Stimulated activated CD4-positive, alpha-beta T cell treated with anti-CD3 and anti-CD28 coated beads, TNF-alpha, amount 100 ng/mL, for 48 hours (primary cell): Measurements from ENCODE around the gene PARG.
"Not testable (repeated sequence)": the region's sequence is repeated elsewhere in the genome, so short reads cannot be mapped to it uniquely, and the experiment has no call there.

Experiments
- DNase-seq, 3 donors: peaks; one replicate each; pipeline ENCODE4 v3.0.0-alpha.2; 2020; ENCODE audit warnings: low read depth in 3 of 3

PARG gene

GRCh38 chr10:49830016-49830415 is 111.8 kb downstream of the PARG start:
- DNase-seq, result no peak

GRCh38 chr10:49827297-49827696 is 114.5 kb downstream of the PARG start:
- DNase-seq, result no peak

- no peak for DNase-seq
These were observed 122.4 kb downstream of the PARG start for GRCh38 chr10:49819234-49819958.

- no peak for DNase-seq
These were observed 124.0 kb downstream of the PARG start for GRCh38 chr10:49817845-49818244.

GRCh38 chr10:49803988-49804387 is 137.8 kb downstream of the PARG start:
- no peak for DNase-seq

GRCh38 chr10:49798275-49798674 is 143.6 kb downstream of the PARG start:
- DNase-seq, result no peak

- DNase-seq, result no peak
These were observed 150.7 kb downstream of the PARG start for GRCh38 chr10:49791100-49791499.

- DNase-seq, result no peak
These were observed 157.1 kb downstream of the PARG start for GRCh38 chr10:49784681-49785080.

GRCh38 chr10:49783645-49784044 is 158.2 kb downstream of the PARG start:
- DNase-seq, result no peak

- DNase-seq, result no peak
These were observed 160.6 kb downstream of the PARG start for GRCh38 chr10:49781247-49781646.

GRCh38 chr10:49778197-49778596 is 163.6 kb downstream of the PARG start:
- DNase-seq, result no peak

GRCh38 chr10:49776851-49777250 is 165.0 kb downstream of the PARG start:
- no peak for DNase-seq

- no peak for DNase-seq
These were observed 166.8 kb downstream of the PARG start for GRCh38 chr10:49775014-49775413.

- not testable (repeated sequence) for DNase-seq
These were observed 168.9 kb downstream of the PARG start for GRCh38 chr10:49772944-49773343.

GRCh38 chr10:49771046-49771445 is 170.8 kb downstream of the PARG start:
- DNase-seq, result not testable (repeated sequence)

- no peak for DNase-seq
These were observed 172.1 kb downstream of the PARG start for GRCh38 chr10:49769692-49770091.

GRCh38 chr10:49768731-49769130 is 173.1 kb downstream of the PARG start:
- DNase-seq, result no peak

- DNase-seq, result no peak
These were observed 173.5 kb downstream of the PARG start for GRCh38 chr10:49768329-49768728.
